Daoy (cell line): ENCODE measurements around the gene ADAM15. TPM values are rescaled to one million over a fixed set of nuclear protein-coding genes. Genes with fewer than 3 reads are reported as not detected.

Experiments
- DNase-seq: peaks from one replicate; pipeline ENCODE4 v3.0.0-alpha.2; 2015; ENCODE audit warnings: low read depth
- total RNA-seq: library from RNA; depleted of rRNA; stranded (reverse); fragments of >200 nt; shearing (Covaris generic); gene quantifications from 2 replicates; pipeline ENCODE4 v1.2.3, GENCODE V29; 2014

Gene ADAM15
- total RNA-seq, 1 experiment from 2014 or later: 46.2 TPM

GRCh38 chr1:155070721-155071569 is 19.8 kb downstream of the ADAM15 start:
- peak; percentile 80 for DNase-seq

GRCh38 chr1:155071701-155072100 is 20.6 kb downstream of the ADAM15 start:
- DNase-seq: no peak

GRCh38 chr1:155072531-155073289 is 21.6 kb downstream of the ADAM15 start:
- DNase-seq: no peak

GRCh38 chr1:155073377-155074242 is 22.5 kb downstream of the ADAM15 start:
- DNase-seq: no peak

- DNase-seq: no peak
These were observed 24.4 kb downstream of the ADAM15 start for GRCh38 chr1:155075535-155075934.

GRCh38 chr1:155076371-155076770 is 25.3 kb downstream of the ADAM15 start:
- no peak for DNase-seq

- no peak for DNase-seq
These were observed 26.2 kb downstream of the ADAM15 start for GRCh38 chr1:155077346-155077745.

- no peak for DNase-seq
These were observed 26.8 kb downstream of the ADAM15 start for GRCh38 chr1:155077758-155078445.

GRCh38 chr1:155078469-155079209 is 27.5 kb downstream of the ADAM15 start, which contains the start of gene EFNA3:
TSS of gene EFNA3 (plus strand) at chr1:155078837. CDS start at chr1:155078942, 105 bp downstream.
- peak; percentile 78 for DNase-seq

GRCh38 chr1:155079210-155079486 is 28.0 kb downstream of the ADAM15 start:
- no peak for DNase-seq

- DNase-seq: peak; percentile 52
These were observed 28.6 kb downstream of the ADAM15 start for GRCh38 chr1:155079487-155080311.

- peak; percentile 54 for DNase-seq
These were observed 29.5 kb downstream of the ADAM15 start for GRCh38 chr1:155080312-155081228.

- peak; percentile 49 for DNase-seq
These were observed 30.6 kb downstream of the ADAM15 start for GRCh38 chr1:155081472-155082300.

- no peak for DNase-seq
These were observed 31.4 kb downstream of the ADAM15 start for GRCh38 chr1:155082301-155083051.

GRCh38 chr1:155083052-155083541 is 32.0 kb downstream of the ADAM15 start:
- no peak for DNase-seq

GRCh38 chr1:155083865-155084721 is 33.0 kb downstream of the ADAM15 start:
- DNase-seq: peak; percentile 67
